WTC11 (cell line): ENCODE results near the gene PTPRN2. TPM values are rescaled to one million over a fixed set of nuclear protein-coding genes. Genes with fewer than 3 reads are reported as not detected.

ENCODE experiments used
- ATAC-seq: fragments of 200-7000 bp; cut with Tn5 transposase; 2 replicates; pipeline ENCODE4 v1.10.0; 2021; ENCODE audit warnings: mild to moderate bottlenecking, moderate library complexity
- CTCF ChIA-PET: fragments of 300-600 bp; sonication (Branson Sonifier 250); formaldehyde crosslinking; loops from one replicate; lab custom pipeline; 2021; ENCODE audit warnings: antibody characterized with exemption; lab: Charles Lee
- POLR2A ChIA-PET: fragments of 350-600 bp; sonication (Branson Sonifier 250); formaldehyde crosslinking; loops from one replicate; lab custom pipeline; 2021; ENCODE audit warnings: antibody characterized with exemption; lab: Charles Lee
- DNase-seq: peaks from one replicate; pipeline ENCODE4 v3.0.0; 2021; ENCODE audit warnings: low spot score
- H3K27ac Mint-ChIP-seq: 2 replicates; pipeline ENCODE4 v1.8.0; 2021; ENCODE audit warnings: mixed read lengths
- H3K27me3 Mint-ChIP-seq: 2 replicates; pipeline ENCODE4 v1.8.0; 2021; ENCODE audit warnings: low read depth, mild to moderate bottlenecking, moderate library complexity, mixed read lengths
- H3K36me3 Mint-ChIP-seq: 2 replicates; pipeline ENCODE4 v1.8.0; 2021; ENCODE audit warnings: mixed read lengths
- H3K4me1 Mint-ChIP-seq: 2 replicates; pipeline ENCODE4 v1.8.0; 2022; ENCODE audit warnings: mixed read lengths
- H3K4me3 Mint-ChIP-seq: 2 replicates; pipeline ENCODE4 v1.8.0; 2021; ENCODE audit warnings: mild to moderate bottlenecking, moderate library complexity, mixed read lengths
- H3K9me3 Mint-ChIP-seq: 2 replicates; pipeline ENCODE4 v1.8.0; 2021; ENCODE audit warnings: mixed read lengths
- AR ChIP-seq: fragments of 250-450 bp; sonication (Bioruptor Pico); IDR thresholded peaks from 2 replicates; pipeline ENCODE4 v1.9.0; 2021; ENCODE audit warnings: mild to moderate bottlenecking
- CDX4 ChIP-seq: fragments of 250-450 bp; sonication (Bioruptor Pico); IDR thresholded peaks from 2 replicates; pipeline ENCODE4 v1.9.0; 2021; ENCODE audit warnings: moderate library complexity, mild to moderate bottlenecking, inconsistent platforms, borderline replicate concordance
- CTCF ChIP-seq: fragments of 200-600 bp; IDR thresholded peaks from 2 replicates; pipeline ENCODE4 v1.8.0; 2022; ENCODE audit warnings: antibody characterized with exemption
- FOXP4 ChIP-seq: sonication (generic); formaldehyde crosslinking; IDR thresholded peaks from 2 replicates; pipeline ENCODE4 v1.8.0; 2022; ENCODE audit warnings: mild to moderate bottlenecking, missing genetic modification reagents
- HMGXB4 ChIP-seq: sonication (generic); formaldehyde crosslinking; IDR thresholded peaks from 2 replicates; pipeline ENCODE4 v1.8.1; 2023; ENCODE audit warnings: mild to moderate bottlenecking, moderate library complexity, missing genetic modification reagents
- MAX ChIP-seq: sonication (generic); formaldehyde crosslinking; IDR thresholded peaks from 2 replicates; pipeline ENCODE4 v1.8.0; 2022; ENCODE audit warnings: mild to moderate bottlenecking, missing genetic modification reagents
- PRDM15 ChIP-seq: sonication (generic); formaldehyde crosslinking; IDR thresholded peaks from 2 replicates; pipeline ENCODE4 v1.8.0; 2022; ENCODE audit warnings: missing genetic modification reagents
- RELA ChIP-seq: sonication (generic); formaldehyde crosslinking; IDR thresholded peaks from 2 replicates; pipeline ENCODE4 v1.8.1; 2022; ENCODE audit warnings: missing genetic modification reagents, mild to moderate bottlenecking, borderline replicate concordance
- TP53 ChIP-seq: sonication (generic); formaldehyde crosslinking; IDR thresholded peaks from 2 replicates; pipeline ENCODE4 v1.8.1; 2023; ENCODE audit warnings: mild to moderate bottlenecking, missing genetic modification reagents
- ZNF138 ChIP-seq: sonication (generic); formaldehyde crosslinking; conservative IDR thresholded peaks from 2 replicates; pipeline ENCODE4 v1.8.1; 2022; ENCODE audit warnings: mild to moderate bottlenecking, moderate library complexity, missing genetic modification reagents
- ZNF281 ChIP-seq: sonication (generic); formaldehyde crosslinking; IDR thresholded peaks from 2 replicates; pipeline ENCODE4 v1.8.0; 2023; ENCODE audit warnings: mild to moderate bottlenecking, missing genetic modification reagents
- ZNF671 ChIP-seq: fragments of 250-450 bp; sonication (Bioruptor Pico); IDR thresholded peaks from 2 replicates; pipeline ENCODE4 v1.8.0; 2021; ENCODE audit warnings: mild to moderate bottlenecking
- ZSCAN18 ChIP-seq: fragments of 250-450 bp; sonication (Bioruptor Pico); IDR thresholded peaks from 2 replicates; pipeline ENCODE4 v2.1.2; 2022; ENCODE audit warnings: mild to moderate bottlenecking, moderate library complexity
- total RNA-seq: library from RNA; stranded (reverse); gene quantifications from 3 replicates; pipeline ENCODE4 v1.2.3, GENCODE V29; 2021

The PTPRN2 gene
- total RNA-seq, 1 experiment from 2014 or later, result 4.7 TPM

- Mint-ChIP-seq H3K36me3 (peaks cover 36% of the 10 kb centered on the region), H3K4me1 (peaks cover 23% of the 10 kb centered on the region), H3K4me3 (no peak overlapping the region)
- no peak for TF ChIP-seq ZNF138 (CRISPR knock-in tag)
- TF ChIP-seq CDX4 (CRISPR knock-in tag), result no peak
- no peak for TF ChIP-seq AR
- TF ChIP-seq PRDM15, result no peak
- TF ChIP-seq CTCF, result no peak
- no peak for TF ChIP-seq ZSCAN18 (CRISPR knock-in tag)
- TF ChIP-seq RELA (CRISPR knock-in tag), result no peak
- TF ChIP-seq ZNF671 (CRISPR knock-in tag), result no peak
- no peak for TF ChIP-seq HMGXB4 (CRISPR knock-in tag)
- TF ChIP-seq TP53 (CRISPR knock-in tag), result no peak
- TF ChIP-seq, all 79 proteins: peak for 0
- ATAC-seq (no peak), DNase-seq (no peak)
- ChIA-PET POLR2A (no interaction called here), CTCF (no interaction called here)
- Mint-ChIP-seq H3K27ac (no peak overlapping the region), H3K9me3 (peaks cover 44% of the 10 kb centered on the region), H3K27me3 (no peaks in the 10 kb centered on the region; the same call in 1 of the 2 replicates)
These were observed 687.6 kb downstream of the PTPRN2 start for GRCh38 chr7:157900011-157900410.

- ATAC-seq (no peak), DNase-seq (no peak)
- POLR2A ChIA-PET, result no interaction called here
- no peaks in the 10 kb centered on the region; the same call in 1 of the 2 replicates for H3K27me3 Mint-ChIP-seq
- 0 out of 2 replicates have a peak overlapping the region, but pooled peaks have one; percentile 15 for H3K27ac Mint-ChIP-seq
- peaks cover 40% of the 10 kb centered on the region for H3K9me3 Mint-ChIP-seq
- H3K4me3 Mint-ChIP-seq, result no peak overlapping the region
- H3K4me1 Mint-ChIP-seq, result peaks cover 15% of the 10 kb centered on the region
- peaks cover 35% of the 10 kb centered on the region for H3K36me3 Mint-ChIP-seq
- CTCF ChIA-PET, result no interaction called here
- TF ChIP-seq CDX4 (CRISPR knock-in tag) (no peak), FOXP4 (CRISPR knock-in tag) (no peak), MAX (CRISPR knock-in tag) (no peak), ZNF281 (CRISPR knock-in tag) (no peak)
These were observed 688.7 kb downstream of the PTPRN2 start for GRCh38 chr7:157898802-157899505.
